Inferior parietal cortex (tissue), 1 donor: ENCODE measurements around the gene LCT.
"Not testable (repeated sequence)": the region's sequence is repeated elsewhere in the genome, so short reads cannot be mapped to it uniquely, and the experiment has no call there.

Source experiments
- DNase-seq: peaks from one replicate; pipeline ENCODE4 v3.0.0-alpha.2; 2016; ENCODE audit errors: extremely low spot score

LCT gene

DNA sequence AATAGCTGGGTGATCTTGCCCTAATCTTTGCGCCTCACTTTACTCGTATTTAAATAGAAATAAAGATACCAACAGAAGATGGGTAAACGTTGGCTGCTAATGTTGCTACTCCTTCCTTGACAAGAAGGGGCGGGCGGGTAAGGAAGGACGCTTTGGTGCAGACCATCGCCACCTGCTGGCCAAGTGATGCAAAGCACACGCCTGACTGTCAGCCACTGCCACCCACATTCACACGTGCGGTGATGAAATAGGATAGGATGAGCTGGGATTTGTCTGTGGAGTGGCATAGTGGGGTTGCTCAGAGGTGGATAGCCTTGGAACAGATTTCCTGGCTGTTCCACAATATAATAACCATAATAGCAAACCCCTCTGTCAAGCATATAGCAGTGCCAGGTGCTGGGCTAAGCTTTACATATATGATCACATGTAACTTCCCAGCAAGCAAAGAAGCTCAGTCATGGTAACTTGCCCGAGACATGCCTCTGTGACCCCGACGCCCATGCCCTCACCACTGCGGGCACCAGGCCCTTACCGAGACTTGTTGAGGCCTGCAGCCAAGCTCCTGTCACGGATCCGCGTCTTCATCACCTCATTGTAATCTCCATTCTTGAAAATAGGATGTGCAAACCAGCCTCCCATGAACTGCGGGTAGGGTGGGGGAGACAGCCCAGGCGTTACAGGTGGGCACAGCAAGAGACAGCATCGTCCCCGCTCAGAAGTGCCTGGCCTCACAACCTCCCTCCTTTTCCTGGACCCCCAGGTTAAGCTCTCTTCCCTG, 39.3 kb downstream of the LCT start:
- peak; percentile 61 for DNase-seq

DNA sequence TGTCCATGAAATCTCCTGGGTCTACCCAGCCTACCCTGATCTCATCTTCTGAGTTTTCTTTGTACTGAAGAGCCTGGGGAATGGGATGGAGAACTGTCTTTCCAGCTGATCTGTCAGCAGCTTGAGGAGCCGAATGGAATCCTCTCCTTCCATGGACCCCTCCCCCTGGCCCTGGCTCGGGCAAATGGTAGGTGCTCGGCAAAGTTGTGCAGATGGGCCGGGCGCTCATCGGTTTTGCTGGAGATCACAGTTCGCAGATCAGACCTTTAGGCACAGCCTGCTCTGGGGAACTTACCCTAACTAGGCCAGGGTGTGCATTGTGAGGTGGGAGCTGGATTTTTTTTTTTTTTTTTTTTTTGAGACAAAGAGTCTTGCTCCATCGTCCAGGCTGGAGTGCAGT, 40.4 kb downstream of the LCT start:
- DNase-seq, result no peak

GRCh38 chr2:135795641-135796040, 41.3 kb downstream of the LCT start:
- not testable (repeated sequence) for DNase-seq

- no peak for DNase-seq
Observed at GRCh38 chr2:135792401-135793150, 44.4 kb downstream of the LCT start.

DNA sequence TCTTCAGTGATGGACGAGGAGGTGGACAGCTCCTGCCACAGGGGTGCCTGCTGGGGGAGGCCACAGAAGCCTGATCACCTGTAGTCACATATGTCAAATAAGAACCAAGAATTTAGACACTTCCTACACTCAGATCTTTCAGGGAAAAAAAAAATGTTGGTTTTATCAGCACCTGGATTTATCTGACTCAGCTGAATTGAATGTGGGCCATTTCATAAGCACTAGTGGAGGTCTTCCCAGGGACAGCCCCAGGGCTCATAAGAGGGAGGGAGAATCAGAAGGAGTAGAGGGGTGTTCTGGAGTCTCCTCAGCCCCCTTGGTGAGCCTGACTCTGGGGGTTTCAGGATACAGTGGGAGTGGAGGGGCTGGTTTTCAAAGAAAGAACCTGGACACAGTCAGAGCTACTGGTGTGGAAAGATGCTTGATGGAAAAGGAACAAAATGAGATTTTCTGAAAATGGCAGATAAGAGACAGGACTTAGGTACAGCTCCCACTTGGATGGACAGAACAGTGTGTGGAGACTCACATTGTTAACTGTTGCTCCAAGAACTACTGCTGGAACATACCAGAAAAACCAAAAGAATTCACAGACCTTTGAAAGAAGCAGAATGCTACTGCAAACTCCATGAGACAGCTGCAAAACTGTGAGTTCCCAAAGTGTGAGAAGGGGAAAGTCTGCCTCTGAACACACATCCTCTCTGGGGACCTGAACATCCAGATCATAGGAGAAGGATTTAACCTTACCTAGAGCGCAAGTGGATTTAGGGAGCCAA, 45.4 kb downstream of the LCT start:
- DNase-seq, result no peak

DNA sequence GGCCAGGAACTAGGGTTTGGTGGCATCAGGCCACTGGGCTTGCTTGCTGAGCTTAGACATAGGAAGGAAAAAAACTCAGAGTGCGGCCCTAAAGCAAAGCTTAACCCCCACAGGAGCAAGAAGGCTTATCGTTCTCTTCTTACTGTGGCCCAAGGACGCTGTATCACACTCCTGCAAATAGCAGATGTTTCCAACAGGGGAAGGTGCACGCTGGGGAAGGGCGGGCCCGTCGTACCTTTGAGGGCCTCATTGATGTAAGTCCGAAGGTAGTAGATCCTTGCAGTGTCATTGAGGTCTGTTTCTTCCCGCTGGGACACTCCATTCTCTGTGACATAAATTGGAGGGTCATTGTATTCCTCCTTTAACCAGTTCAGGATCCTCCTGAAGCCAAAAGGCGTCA, 46.6 kb downstream of the LCT start:
- DNase-seq, result no peak

- no peak for DNase-seq
Observed at GRCh38 chr2:135786823-135787222, 50.2 kb downstream of the LCT start.

GRCh38 chr2:135785032-135785431, 52.0 kb downstream of the LCT start:
- DNase-seq, result no peak

DNA sequence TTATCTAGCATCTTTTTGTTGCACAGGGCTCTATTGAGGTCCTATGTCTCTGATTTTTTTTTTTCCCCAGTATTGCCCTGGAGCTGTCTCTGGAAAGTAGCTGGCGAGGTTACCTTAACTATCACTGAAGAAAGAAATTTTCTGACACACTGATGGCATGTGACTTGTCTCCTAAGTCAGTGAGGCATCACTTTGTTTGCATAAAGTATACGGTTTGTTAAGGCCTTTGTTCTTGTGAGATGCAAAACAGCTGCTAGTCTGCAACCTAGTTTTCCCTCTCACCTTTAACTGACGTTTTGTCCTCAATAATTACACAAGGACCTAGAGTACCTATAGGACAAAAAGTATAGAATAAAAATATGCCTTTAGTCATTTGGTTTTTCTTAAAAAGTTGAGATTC, 53.5 kb downstream of the LCT start:
- DNase-seq, result no peak

DNA sequence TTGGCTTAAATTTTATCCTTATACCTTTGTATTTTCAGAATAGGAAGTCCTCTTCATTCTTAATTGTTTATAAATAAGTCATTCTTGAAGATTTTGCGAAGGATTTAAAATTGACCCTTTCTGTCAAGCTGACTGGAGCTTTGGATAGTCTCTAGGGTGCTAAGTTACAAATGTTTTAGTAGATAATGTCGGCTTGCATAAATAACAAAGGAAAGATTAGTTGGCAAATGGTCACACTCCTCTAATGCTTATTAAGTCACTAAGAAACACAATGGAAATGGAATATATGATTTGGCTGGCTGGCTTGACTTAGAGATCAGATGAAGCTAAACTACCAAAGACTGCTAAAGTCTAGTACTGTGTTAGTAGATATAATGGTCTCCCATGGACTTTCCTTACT, 54.8 kb downstream of the LCT start:
- no peak for DNase-seq

- no peak for DNase-seq
Observed at GRCh38 chr2:135776367-135776766, 60.6 kb downstream of the LCT start.

- no peak for DNase-seq
Observed at GRCh38 chr2:135775420-135775819, 61.6 kb downstream of the LCT start.

GRCh38 chr2:135773917-135774316, 63.1 kb downstream of the LCT start:
- no peak for DNase-seq

DNA sequence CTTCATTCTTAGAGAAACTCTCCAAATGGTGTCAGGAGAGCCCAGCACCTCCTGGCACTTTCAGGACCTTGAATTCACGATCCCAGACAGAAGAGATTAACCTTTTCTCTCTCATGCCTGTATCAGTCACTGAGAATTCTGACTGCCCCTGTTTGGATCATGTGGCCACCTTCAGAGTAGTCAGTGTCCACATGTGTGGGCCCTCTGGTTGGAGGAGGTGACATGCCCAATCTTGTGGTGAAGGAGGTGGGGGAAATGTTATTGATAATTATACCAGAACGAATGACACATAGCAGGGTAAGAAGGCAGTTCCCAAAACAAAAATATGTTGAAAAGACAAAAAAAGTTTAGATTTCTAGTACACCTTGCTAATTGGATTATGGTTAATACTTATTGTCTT, 63.7 kb downstream of the LCT start:
- DNase-seq, result no peak

DNA sequence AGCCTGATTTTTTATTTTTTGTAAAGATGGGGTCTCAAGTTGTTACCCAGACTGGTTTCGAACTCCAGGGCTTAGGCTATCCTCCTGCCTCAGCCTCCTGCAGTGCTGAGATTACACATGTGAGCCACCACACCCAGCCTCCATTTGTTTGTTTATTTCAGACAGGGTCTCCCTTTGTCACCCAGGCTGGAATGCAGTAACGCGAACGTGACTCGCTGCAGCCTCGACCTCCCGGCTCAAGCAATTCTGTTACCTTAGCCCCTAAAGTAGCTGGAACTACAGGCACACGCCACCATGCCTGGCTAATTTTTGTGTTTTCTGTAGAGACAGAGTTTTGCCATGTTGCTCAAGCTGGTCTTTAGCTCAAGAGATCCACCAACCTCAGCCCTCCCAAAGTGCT, 68.1 kb downstream of the LCT start:
- no peak for DNase-seq

DNA sequence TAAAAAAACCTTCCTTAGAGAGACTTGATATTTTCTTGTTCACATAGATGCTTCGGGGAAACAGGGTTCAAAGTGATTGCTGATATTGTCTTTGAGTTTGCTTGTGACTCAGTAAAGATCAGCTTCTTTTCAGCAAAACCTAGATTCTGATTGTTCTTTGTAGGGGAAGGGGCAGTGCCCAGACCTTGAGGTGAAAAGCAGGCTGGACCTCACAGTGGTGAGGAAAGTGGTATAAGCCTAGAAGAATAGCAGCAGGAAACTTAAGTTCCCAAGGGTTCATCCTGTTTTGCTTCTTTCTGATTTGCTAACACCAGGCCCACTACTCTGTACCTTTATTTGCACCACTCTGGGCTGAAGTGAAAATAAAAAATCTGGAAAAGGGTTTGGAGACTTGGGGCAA, 74.5 kb downstream of the LCT start:
- DNase-seq, result no peak

DNA sequence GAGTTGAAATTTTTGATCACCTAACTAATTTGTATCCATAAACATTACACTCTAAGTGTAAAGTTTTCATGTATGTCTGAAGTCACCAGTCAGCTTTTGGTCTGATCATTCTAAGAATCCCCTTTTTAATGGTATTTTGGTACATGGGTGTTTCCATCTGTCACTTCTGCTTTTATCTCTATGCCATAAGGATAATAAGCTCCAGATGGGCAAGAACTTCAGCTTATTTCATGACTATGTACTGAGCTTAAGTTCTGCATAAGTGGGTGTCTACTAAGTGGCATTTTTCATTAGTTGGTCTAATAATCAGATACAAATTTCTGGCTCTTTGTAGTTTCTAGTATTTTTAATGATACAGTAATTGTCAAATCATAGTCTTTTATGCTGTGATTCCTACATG, 75.0 kb downstream of the LCT start:
- DNase-seq, result no peak

GRCh38 chr2:135756692-135757091, 80.3 kb downstream of the LCT start:
- no peak for DNase-seq

- DNase-seq, result no peak
Observed at GRCh38 chr2:135755573-135755972, 81.4 kb downstream of the LCT start.

- no peak for DNase-seq
Observed at GRCh38 chr2:135745545-135745944, 91.4 kb downstream of the LCT start.

- DNase-seq, result no peak
Observed at GRCh38 chr2:135744760-135745314, 92.1 kb downstream of the LCT start.

DNA sequence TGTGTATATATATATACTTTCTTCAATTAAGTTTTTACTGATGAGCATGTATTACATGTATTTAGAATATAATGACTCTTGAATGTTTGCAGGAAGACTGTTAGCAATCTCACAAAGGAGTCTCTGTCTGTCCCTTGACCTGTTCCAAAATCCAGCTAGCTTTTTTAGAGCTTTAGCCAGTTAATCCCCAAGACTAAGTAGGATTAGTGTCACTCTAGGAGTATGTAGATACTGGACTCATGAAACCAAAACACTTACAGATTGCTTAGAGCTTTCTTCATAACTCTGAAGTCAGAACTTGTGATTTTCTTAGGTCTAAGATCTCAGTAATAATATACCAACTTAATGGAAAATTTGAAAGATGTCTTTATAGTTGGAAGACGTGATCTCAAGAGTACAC, 93.1 kb downstream of the LCT start:
- DNase-seq, result no peak
